NOMO-1 treated with DMSO at 0.1 percent for 48 hours (cell line): ENCODE measurements around the gene LAD1.
A peak's percentile ranks its signal among the peaks of the same experiment; 100 is the strongest.

Experiments used
- DNase-seq: peaks from one replicate; lab custom pipeline; 2025; ENCODE audit not compliant: unreplicated experiment; lab: John Stamatoyannopoulos, UW

Gene LAD1

GRCh38 chr1:201365251-201365650 is 33.9 kb downstream of the LAD1 start:
- no peak for DNase-seq

GRCh38 chr1:201364808-201365105 is 34.4 kb downstream of the LAD1 start:
- no peak for DNase-seq

- DNase-seq, result no peak
Measured at GRCh38 chr1:201363467-201363866, 35.7 kb downstream of the LAD1 start.

GRCh38 chr1:201362906-201363305 is 36.2 kb downstream of the LAD1 start:
- no peak for DNase-seq

GRCh38 chr1:201361652-201362504 is 37.2 kb downstream of the LAD1 start:
- peak; percentile 11 for DNase-seq

- DNase-seq, result no peak
Measured at GRCh38 chr1:201360901-201361651, 38.0 kb downstream of the LAD1 start.

GRCh38 chr1:201360486-201360885 is 38.6 kb downstream of the LAD1 start:
- DNase-seq, result no peak

- no peak for DNase-seq
Measured at GRCh38 chr1:201359873-201360210, 39.3 kb downstream of the LAD1 start.

GRCh38 chr1:201359031-201359872 is 39.9 kb downstream of the LAD1 start:
- no peak for DNase-seq

- no peak for DNase-seq
Measured at GRCh38 chr1:201358596-201358995, 40.5 kb downstream of the LAD1 start.

- no peak for DNase-seq
Measured at GRCh38 chr1:201357636-201358348, 41.3 kb downstream of the LAD1 start.

- DNase-seq, result no peak
Measured at GRCh38 chr1:201357211-201357610, 41.9 kb downstream of the LAD1 start.

- DNase-seq, result no peak
Measured at GRCh38 chr1:201356701-201357100, 42.4 kb downstream of the LAD1 start.

- no peak for DNase-seq
Measured at GRCh38 chr1:201356236-201356635, 42.9 kb downstream of the LAD1 start.

- DNase-seq, result no peak
Measured at GRCh38 chr1:201355471-201355870, 43.7 kb downstream of the LAD1 start.

- DNase-seq, result no peak
Measured at GRCh38 chr1:201354901-201355295, 44.2 kb downstream of the LAD1 start.

GRCh38 chr1:201354151-201354900 is 44.8 kb downstream of the LAD1 start:
- DNase-seq, result no peak

GRCh38 chr1:201353186-201353940 is 45.8 kb downstream of the LAD1 start:
- no peak for DNase-seq

GRCh38 chr1:201351617-201352016 is 47.5 kb downstream of the LAD1 start:
- DNase-seq, result no peak

GRCh38 chr1:201350884-201351283 is 48.2 kb downstream of the LAD1 start:
- no peak for DNase-seq
